HG02798 (cell line): ENCODE results near the gene ZFAND3.
"Not testable (repeated sequence)": the region's sequence is repeated elsewhere in the genome, so short reads cannot be mapped to it uniquely, and the experiment has no call there.

Experiments
- ATAC-seq: cut with Tn5 transposase; IDR thresholded peaks from one replicate; pipeline ENCODE4 v1.9.1; 2021; ENCODE audit warnings: mild to moderate bottlenecking; ENCODE audit not compliant: unreplicated experiment, poor library complexity

The ZFAND3 gene

DNA sequence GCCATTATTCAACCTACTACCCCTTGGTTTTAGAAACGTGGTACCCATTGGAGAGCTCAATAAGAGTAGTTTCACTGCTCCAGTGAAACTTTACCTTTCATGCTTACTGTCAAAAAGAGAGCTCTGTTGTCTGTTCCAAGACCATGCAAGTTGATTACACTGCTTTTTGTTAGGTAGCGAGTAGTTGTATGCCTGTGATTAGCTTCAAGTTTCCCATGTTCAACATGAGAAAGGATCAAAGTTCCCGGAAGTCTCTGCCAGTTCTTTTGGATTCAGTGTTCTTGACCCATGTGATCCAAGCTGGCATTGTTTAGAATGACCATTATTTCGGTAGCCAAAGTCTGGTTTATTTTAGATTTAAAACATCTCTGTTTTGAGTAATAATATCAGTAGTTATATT, 107.1 kb downstream of the ZFAND3 start:
- no peak for ATAC-seq

DNA sequence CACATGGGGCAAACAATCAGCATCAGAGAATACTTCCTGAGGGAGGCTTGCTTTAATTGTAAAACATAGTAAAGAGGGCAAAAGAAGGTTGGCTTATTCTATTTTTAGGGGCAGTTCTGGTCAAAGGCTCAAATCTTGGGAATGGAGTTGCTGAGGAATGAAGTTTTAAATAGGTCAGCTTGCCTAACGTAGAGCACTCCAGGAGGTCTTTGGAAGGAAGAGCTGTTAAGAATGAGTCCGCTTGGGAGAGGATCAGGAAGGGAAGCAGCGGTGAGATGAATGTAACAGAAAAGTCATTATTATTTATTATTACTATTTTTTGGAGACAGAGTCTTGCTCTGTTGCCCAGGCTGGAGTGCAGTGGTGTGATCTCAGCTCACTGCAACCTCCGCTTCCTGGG, 108.7 kb downstream of the ZFAND3 start:
- no peak for ATAC-seq

DNA sequence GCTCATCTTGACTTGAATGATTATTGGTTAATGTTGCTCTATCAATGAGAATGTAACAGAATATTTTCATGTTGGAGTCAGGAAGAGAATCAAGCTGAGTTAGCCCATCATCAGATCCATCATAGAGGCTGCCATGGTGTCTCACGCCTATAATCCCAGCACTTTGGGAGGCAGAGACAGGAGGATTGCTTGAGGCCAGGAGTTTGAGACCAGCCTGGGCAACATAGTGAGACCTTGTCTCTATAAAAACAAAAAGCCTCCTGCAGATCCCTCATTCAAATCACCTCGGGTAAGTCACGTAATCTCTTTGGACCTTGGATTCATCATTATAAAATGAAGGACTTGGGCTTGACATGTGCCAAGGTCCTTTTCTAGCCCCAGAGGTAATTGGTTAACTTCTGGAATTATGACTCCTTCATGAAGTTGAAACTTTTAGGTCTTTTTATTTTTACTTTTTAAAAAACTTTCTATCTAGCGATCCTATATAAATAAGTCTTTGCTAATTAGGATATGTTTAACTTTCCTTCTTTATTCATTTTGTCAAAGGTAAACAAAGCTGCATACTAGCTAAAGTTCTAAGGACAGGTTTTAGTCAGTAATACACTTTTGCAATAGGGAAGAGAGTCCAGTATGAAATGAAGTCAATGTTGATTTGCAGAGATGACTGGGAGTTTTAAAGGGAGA, 110.9 kb downstream of the ZFAND3 start:
- no peak for ATAC-seq

DNA sequence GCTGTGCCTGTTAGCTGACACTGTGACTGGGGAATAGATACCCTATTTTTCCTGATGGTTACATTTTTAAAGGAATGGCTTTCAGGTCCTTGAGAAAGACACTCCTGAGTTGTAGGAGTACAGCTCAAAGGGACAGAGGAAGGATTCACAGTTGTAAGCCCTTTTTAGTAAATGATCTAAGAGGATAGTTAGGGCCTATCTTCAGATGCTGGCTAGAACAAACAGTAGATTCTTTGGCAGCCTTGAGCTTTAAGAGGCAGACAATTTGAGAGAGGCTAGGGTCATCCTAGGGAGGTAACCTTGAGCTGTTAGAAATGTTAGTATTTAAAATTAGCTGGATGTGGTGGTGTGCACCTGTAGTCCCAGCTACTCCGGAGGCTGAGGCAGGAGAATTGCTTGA, 111.5 kb downstream of the ZFAND3 start:
- ATAC-seq: no peak

DNA sequence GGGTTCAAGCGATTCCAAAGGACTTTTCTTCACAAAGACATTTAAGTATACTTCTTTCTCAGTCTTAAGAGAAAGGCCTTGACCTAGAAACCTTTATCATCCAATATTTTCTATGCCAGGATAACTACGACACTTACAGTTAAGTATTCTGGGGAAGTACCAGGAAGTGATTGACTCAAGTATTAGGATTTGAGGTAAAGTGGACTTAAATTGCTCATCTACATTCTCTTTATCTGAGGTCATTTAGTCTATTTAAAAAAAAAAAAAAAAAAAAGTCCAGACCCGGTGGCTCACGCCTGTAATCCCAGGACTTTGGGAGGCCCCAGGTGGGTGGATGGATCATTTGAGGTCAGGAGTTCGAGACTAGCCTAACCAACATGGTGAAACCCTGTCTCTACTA, 114.7 kb downstream of the ZFAND3 start:
- ATAC-seq: no peak

DNA sequence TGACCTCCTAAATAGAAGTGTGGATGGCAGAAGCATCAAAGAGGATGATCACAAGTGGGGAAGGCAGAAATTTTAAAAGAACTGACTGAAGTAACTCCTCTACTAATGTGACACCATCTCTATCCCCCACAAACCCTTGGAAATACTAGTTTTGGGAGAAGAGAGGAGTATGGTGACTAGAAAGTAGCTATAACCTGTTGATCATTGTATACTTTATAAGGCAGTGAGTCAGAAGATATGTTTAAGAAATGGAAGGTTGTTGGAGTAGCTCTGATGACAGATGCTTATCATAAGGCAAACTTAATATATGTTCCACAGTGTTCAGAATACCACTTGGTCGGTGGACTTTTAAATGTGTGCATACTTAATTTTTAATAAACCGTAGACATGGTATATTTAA, 116.6 kb downstream of the ZFAND3 start:
- no peak for ATAC-seq

DNA sequence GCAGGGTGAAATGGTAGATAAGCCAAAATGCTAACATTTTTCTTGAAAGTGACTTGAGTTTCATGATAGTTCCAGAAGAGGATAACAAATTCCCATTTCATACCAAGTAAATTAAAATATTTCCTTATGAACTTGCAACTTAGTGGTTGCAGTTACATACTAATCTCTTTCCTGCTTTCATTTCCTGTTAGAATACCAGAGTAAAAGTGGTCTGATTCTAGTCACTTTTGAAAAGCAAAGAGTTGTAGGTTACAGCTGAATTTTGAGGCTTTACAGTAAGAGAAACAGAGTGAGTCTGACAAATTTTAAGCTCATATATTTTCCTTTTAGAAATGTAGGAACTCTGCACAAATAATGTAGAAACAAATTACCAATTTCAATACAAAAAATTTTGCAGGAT, 117.4 kb downstream of the ZFAND3 start:
- no peak for ATAC-seq

DNA sequence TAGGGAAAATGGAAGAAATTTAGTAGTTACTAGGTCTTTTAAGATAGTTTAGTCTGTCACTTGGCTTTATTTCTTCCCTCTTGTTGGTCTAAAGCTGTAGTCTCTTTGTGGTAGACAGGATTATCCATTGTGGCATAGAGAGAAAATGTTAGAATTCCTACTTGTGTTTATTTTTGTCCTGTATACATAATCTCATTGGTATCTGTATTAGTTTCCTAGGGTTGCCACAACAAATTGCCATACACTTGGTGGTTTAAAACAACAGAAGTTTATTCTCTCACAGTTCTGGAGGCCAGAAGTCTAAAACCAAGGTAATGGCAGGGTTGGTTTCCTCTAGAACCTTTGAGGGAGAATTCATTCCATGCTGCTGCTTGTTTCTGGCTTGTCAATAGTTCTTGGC, 119.4 kb downstream of the ZFAND3 start:
- no peak for ATAC-seq

DNA sequence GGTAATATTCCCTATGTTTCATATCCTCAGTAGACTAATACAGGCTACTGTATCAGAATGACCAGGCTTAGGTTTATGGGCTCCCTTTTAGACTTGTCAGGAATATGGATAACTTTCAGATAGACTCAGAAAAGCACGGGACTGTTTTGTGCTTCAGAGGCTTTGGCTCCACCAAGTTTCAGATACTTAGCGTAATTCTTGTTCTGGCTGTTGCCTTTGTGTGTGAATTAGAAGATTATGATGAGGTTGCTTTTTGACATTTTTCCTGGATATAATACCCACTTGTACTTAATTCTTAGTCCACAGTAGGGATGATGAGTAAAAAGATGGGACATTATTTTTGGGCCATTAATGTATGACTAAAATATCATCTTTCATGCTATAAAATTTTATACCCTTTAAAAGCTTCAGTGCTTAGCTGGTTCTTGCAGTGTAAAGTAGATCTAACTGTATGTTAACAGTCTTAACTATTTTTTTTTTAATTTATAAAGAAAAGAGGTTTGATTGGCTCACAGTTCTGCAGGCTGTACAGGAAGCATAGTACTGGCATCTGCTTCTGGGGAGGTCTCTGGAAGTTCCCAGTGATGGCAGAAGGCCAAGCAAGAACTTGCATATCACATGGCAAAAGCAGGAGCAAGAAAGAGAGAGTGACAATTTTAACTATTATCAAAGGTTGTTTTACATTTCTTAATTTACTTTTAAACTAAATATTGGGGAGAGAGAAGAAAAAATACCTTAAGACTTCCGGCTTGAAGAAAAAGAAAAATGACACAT, 120.7 kb downstream of the ZFAND3 start:
- ATAC-seq: no peak

DNA sequence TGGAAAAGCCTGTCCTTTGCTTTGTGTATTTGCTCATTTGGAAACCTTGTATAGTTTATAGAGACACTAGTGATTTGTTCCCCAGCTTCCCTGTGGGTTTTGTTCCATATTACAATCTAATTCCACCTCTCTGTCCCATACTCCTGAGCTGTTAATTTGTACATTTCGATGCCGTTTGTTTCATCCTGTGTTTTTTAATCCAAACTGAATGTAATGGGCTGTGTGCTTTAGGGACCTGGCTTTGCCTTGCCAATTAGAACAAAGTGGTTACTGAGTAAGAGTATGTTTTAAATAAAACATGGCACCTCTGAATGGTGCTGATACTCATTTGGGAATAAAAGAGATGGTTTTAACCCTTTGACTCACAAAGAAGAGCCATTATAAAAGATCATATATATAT, 122.3 kb downstream of the ZFAND3 start:
- no peak for ATAC-seq

DNA sequence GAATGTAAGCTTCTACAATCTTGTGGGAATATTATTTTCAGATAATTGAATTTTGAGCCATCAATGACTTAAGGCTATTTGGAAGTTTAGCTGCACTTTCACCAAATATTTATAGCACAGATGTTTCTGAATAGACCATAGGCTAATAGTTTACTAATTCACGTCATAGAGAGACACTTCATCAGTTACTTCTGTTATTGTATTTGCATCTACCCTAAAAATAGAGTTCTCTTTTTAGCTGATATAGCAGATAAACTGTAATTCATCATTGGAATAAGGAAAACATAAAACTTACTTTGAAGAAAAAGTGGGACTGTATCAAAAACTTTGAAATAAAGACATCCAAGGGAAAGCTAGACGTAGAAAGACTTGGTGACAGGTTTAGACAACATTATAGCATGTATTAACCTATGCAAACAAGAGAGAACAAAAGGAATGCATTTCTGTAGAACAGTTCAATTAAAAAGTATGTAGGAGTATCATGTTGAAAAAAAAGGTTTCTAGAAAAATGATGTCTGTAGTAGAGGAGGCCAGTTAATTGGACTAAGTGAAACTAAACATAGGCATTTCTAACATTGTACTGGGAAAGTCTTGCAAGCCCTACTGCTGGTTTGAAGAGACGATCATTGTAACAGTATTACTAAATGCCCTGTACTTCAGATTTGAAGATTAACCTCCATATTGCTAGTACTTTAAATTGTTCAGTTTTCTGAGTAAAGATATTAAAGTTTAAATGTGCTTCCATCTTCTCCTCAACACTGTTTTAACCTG, 123.3 kb downstream of the ZFAND3 start:
- ATAC-seq: no peak

DNA sequence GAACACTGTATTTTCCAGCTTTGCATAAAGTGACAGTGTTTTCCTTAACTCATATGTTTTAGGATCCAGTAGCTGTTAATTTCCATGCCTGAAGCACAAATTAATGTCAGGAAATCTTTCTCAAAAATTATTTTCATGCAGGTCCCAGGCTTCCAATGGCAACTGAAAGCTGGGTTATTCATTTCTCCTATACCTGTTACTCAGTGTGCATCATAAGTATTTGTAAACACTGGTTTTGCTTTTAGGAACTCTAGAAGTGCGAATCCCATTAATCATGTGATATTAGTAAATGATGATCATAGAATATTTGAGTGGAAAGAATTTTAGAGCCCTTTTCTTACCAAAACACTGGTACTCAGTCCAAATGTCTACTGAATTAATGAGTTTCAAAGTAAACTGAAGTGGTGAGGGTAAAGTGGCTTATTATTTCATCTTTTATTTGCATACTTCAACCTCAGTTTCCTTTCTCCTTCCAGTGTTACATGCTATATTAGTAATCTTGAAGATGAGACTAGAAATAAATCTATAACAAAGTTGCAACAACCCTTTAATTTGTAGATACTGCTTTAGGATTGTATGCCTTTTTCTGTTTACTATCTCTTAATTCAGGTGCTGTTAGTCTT, 124.0 kb downstream of the ZFAND3 start:
- no peak for ATAC-seq

DNA sequence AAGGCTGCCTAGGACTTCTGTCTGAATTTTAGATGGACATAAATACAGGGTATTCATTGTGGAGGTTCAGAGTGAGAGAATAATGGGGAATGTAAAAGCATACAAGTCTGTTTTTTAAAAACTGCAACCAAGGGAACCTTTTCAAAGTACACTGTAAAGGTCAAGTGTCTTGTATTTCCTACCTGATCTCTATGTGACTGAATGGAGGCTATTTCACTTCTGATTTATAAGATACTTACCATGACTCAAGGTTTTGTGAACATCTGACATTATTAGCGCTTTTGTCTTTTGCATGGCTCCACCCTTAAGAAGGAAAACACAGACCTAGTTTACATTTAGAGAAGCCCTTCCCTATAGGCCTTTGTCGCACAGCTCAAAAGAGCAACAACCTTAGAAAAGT, 126.5 kb downstream of the ZFAND3 start:
- ATAC-seq: no peak

DNA sequence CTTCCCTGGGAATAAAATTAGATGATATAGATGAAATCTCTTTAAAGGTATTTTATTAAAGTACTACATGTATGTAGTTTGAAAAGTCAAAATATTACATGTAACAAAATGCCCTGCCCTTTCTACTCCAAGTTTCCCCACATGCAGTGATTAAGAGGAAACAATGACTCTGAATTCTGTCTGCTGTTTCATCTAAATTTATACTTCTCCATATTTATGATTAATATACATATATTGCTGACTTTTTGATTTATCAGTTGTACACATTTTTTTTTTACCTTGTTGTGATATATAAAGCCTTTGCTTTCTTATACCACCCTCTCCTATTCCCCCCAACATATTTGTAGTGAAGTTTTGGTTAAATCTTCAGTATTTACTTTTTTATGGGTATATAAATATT, 127.9 kb downstream of the ZFAND3 start:
- ATAC-seq: no peak

DNA sequence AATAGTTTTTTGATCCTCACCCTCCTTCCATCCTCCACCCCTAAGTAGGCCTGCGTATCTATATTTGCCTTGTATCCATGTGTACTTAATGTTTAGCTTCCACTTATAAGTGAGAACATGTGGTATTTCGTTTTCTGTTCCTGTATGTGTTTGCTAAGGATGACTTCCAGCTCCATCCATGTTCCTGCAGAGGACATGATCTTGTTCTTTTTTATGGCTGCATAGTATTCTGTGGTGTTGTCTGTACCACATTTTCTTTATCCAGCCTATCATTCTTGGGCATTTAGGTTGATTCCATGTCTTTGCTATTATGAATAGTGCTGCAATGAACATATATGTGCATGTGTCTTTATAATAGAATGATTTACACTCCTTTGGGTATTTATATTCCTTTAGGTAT, 129.1 kb downstream of the ZFAND3 start:
- ATAC-seq: not testable (repeated sequence)

DNA sequence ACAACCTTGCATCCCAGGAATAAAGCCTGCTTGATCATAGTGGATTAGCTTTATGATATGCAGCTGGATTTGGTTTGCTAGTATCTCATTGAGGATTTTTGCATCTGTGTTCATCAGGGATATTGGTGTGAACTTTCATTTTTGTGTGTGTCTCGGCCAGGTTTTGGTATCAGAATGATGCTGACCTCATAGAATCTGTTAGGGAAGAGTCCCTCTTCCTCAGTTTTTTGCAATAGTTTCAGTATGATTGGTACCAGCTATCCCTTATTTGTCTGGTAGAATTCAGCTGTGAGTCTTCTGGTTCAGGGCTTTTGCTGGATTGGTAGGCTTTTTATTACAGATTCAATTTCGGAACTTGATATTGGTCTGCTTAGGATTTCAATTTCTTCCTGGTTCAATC, 132.5 kb downstream of the ZFAND3 start:
- ATAC-seq: no peak

DNA sequence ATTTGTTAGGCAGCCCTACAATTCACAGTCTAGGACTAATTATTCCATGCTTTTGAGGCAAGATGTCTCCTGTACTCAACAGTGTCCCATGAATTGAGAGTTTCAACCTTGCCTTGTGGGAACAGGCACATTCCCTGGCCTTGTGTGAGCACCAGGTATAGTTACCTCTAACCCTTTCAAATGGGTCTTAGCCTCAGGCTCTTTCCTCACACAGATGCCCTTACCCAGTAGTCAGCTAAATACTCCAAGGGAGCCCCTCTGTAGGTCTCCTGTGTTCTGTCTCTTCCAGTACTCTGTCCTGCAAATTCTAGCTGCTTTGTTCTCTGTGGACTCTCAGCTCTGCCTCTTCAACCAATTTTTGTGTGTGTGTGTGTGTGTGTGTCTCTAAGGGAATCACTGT, 135.3 kb downstream of the ZFAND3 start:
- no peak for ATAC-seq

DNA sequence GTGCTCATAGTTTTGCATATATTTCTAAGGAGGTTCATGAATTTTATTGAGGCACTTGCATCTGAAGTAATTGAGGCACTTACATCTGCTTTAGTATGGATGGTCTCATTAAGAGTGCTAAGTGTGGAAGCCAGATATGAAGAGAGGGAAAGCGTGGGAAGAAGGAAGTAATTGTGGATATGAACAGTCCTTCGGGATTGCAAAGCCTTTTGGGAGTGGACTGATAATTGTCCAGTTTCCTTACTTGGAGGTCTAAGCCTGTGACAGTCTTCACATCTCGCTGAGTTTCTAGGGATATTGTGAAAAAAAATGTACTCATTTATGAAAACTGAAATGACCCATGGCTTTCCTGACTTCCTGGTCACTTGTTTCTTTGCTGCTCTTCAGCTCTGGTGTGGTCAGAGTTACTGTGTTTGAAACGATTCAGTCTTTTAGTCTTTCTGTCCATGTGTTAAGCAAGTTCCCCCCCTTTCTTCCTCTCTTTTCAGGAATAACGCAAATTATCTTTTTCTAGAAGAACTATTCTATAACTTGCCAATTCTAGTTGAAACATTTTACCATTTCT, 137.3 kb downstream of the ZFAND3 start:
- no peak for ATAC-seq

DNA sequence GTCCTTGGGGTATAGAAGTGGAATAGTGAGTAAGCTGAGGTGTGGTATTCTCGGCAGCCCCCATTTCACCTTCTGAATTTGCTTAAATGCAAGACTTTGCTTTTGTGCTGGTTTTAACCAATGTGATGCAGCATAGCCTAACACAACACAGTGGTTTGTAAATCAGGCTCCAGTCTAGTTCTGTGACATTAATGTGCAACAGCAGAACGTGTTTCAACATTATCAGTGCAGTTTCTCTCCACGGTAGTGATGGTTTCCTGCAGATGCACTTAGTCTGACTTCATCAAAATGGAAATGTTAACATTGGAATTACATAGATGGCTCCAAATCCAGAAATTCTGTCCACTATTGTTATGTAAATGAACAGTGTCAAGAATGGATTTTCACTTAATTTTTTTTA, 139.5 kb downstream of the ZFAND3 start:
- ATAC-seq: no peak

DNA sequence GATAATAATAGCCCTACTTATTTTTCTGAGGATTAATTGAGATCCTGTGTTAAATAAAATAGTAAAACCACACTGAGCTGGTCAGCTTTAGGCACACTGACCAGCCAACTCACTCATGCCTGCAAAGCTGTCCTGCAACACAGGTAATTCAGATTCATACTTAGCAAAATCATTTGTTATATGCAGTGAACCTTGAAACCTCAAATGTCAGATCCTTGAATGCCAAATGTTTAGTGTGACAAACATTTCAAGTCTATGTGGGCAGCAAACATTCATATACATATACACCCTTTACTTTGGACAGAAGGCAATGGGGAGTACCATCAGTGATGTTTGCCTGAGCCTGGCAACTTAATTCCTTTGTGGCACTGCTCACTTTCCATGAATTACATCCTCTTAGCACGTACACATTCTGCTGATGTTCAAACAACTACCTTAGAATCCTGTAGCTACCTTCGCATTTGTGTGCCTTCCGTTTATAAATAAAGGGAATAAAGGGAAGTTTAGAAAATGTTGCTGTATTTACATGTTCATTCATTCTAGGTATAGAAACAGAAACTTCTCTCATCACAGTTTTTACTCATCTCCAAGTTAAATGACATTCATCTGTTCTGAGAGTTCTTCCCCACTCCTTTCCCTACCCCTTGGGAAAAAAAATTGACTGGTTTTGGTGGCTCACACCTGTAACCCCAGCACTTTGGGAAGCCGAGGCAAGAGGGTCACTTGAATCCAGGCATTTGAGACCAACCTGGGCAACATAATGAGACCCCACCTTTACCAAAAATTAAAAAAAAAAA, 140.8 kb downstream of the ZFAND3 start:
- no peak for ATAC-seq
